PC-3 (cell line): ENCODE data around the gene IFT122.

Experiments used
- CTCF ChIP-seq: fragments of 300-600 bp; sonication (generic); conservative IDR thresholded peaks from 2 replicates; pipeline ENCODE4 v1.5.1; 2017; ENCODE audit warnings: antibody characterized with exemption, low read depth, mild to moderate bottlenecking, low read length
- EZH2 ChIP-seq: fragments of 300-600 bp; sonication (generic); IDR thresholded peaks from one replicate; pipeline ENCODE4 v1.6.1; 2017; ENCODE audit warnings: antibody characterized with exemption, mild to moderate bottlenecking, low read length; ENCODE audit not compliant: unreplicated experiment
- EZH2phosphoT487 ChIP-seq: fragments of 300-600 bp; sonication (generic); IDR thresholded peaks from 2 replicates; pipeline ENCODE4 v1.6.1; 2018; ENCODE audit warnings: mild to moderate bottlenecking, antibody characterized with exemption, low read length, borderline replicate concordance

- TF ChIP-seq EZH2 (no peak), CTCF (no peak), EZH2phosphoT487 (no peak)
Measured at GRCh38 chr3:129558081-129558771, 118.2 kb downstream of the IFT122 start.
